ENCODE measurements around the gene POLR2M. TPM values are rescaled to one million over a fixed set of nuclear protein-coding genes. Genes with fewer than 3 reads are reported as not detected.
A peak's percentile ranks its signal among the peaks of the same experiment; 100 is the strongest.

POLR2M gene
- total RNA-seq, 1 donor from 2014 or later: 1,069 TPM

- no peaks in the 10 kb centered on the region for H3K9me3 Mint-ChIP-seq
- Histone ChIP-seq H3K4me2 (no peak overlapping the region), H3K36me3 (no peaks in the 10 kb centered on the region), H3K4me3 (no peak overlapping the region), H3K4me1 (no peaks in the 10 kb centered on the region), H2AFZ (replicated peaks) (peak overlapping the region; percentile 12), H3K79me2 (ENCODE audit: low read depth) (no peaks in the 10 kb centered on the region), H3K9me3 (ENCODE audit: low read depth) (no peaks in the 10 kb centered on the region), H3K9ac (no peak overlapping the region), H3K27me3 (no peaks in the 10 kb centered on the region), H3K27ac (no peak overlapping the region), H4K20me1 (ENCODE audit: low read depth) (no peaks in the 10 kb centered on the region), H3F3A (ENCODE audit: low read depth) (no peaks in the 10 kb centered on the region)
- no peaks in the 10 kb centered on the region for H3K27me3 Mint-ChIP-seq (ENCODE audit: insufficient read depth, low read depth)
- H3K4me3 Mint-ChIP-seq: no peak overlapping the region
- no peak for DNase-seq (ENCODE audit: low spot score)
- no peak overlapping the region for H3K27ac Mint-ChIP-seq
- H3K36me3 Mint-ChIP-seq: no peaks in the 10 kb centered on the region
- TF ChIP-seq EZH2phosphoT487 (IDR thresholded peaks at IDR 0.05) (no peak), CTCF (IDR thresholded peaks at IDR 0.05) (no peak)
- no peaks in the 10 kb centered on the region for H3K4me1 Mint-ChIP-seq
Measured at GRCh38 chr15:57694279-57694678, 12.2 kb upstream of the POLR2M start.

- no peaks in the 10 kb centered on the region for H3K9me3 Mint-ChIP-seq
- Histone ChIP-seq H3K27ac (no peak overlapping the region), H3F3A (ENCODE audit: low read depth) (no peaks in the 10 kb centered on the region), H3K9ac (no peak overlapping the region), H3K27me3 (peaks cover 14% of the 10 kb centered on the region), H4K20me1 (ENCODE audit: low read depth) (no peaks in the 10 kb centered on the region), H2AFZ (replicated peaks) (peak overlapping the region; percentile 56), H3K4me3 (no peak overlapping the region), H3K4me1 (no peaks in the 10 kb centered on the region), H3K9me3 (ENCODE audit: low read depth) (no peaks in the 10 kb centered on the region), H3K36me3 (no peaks in the 10 kb centered on the region), H3K79me2 (ENCODE audit: low read depth) (no peaks in the 10 kb centered on the region), H3K4me2 (no peak overlapping the region)
- no peak overlapping the region for H3K4me3 Mint-ChIP-seq
- no peaks in the 10 kb centered on the region for H3K4me1 Mint-ChIP-seq
- no peak for DNase-seq (ENCODE audit: low spot score)
- no peaks in the 10 kb centered on the region for H3K36me3 Mint-ChIP-seq
- H3K27me3 Mint-ChIP-seq (ENCODE audit: insufficient read depth, low read depth): no peaks in the 10 kb centered on the region
- TF ChIP-seq CTCF (IDR thresholded peaks at IDR 0.05) (no peak), EZH2phosphoT487 (IDR thresholded peaks at IDR 0.05) (no peak), EZH2 (IDR thresholded peaks at IDR 0.05) (no peak)
- no peak overlapping the region for H3K27ac Mint-ChIP-seq
Measured at GRCh38 chr15:57696146-57696545, 10.4 kb upstream of the POLR2M start.

GRCh38 chr15:57697588-57697987 lies 8.9 kb upstream of the POLR2M start:
- H3K27me3 Mint-ChIP-seq (ENCODE audit: insufficient read depth, low read depth): no peaks in the 10 kb centered on the region
- no peak for DNase-seq (ENCODE audit: low spot score)
- H3K27me3 ChIP-seq: peaks cover 25% of the 10 kb centered on the region
- H3K36me3 Mint-ChIP-seq: no peaks in the 10 kb centered on the region
- no peaks in the 10 kb centered on the region for H3K4me1 Mint-ChIP-seq
- H3K4me3 Mint-ChIP-seq: no peak overlapping the region
- H3K9me3 ChIP-seq (ENCODE audit: low read depth): no peaks in the 10 kb centered on the region
- no peaks in the 10 kb centered on the region for H3K9me3 Mint-ChIP-seq
- no peak overlapping the region for H3K9ac ChIP-seq
- no peaks in the 10 kb centered on the region for H3K4me1 ChIP-seq
- no peaks in the 10 kb centered on the region for H3F3A ChIP-seq (ENCODE audit: low read depth)
- no peak overlapping the region for H2AFZ ChIP-seq (replicated peaks)
- no peaks in the 10 kb centered on the region for H3K79me2 ChIP-seq (ENCODE audit: low read depth)
- H3K4me3 ChIP-seq: no peak overlapping the region
- H3K36me3 ChIP-seq: no peaks in the 10 kb centered on the region
- H4K20me1 ChIP-seq (ENCODE audit: low read depth): no peaks in the 10 kb centered on the region
- H3K27ac ChIP-seq: no peak overlapping the region
- H3K27ac Mint-ChIP-seq: no peak overlapping the region
- H3K4me2 ChIP-seq: no peak overlapping the region
- TF ChIP-seq EZH2phosphoT487 (IDR thresholded peaks at IDR 0.05) (no peak), EZH2 (IDR thresholded peaks at IDR 0.05) (no peak), CTCF (IDR thresholded peaks at IDR 0.05) (no peak)

GRCh38 chr15:57698243-57698642 lies 8.3 kb upstream of the POLR2M start:
- H3F3A ChIP-seq (ENCODE audit: low read depth): no peaks in the 10 kb centered on the region
- Mint-ChIP-seq H3K4me3 (no peak overlapping the region), H3K36me3 (no peaks in the 10 kb centered on the region), H3K27me3 (ENCODE audit: insufficient read depth, low read depth) (no peaks in the 10 kb centered on the region), H3K9me3 (no peaks in the 10 kb centered on the region), H3K27ac (no peak overlapping the region), H3K4me1 (no peaks in the 10 kb centered on the region)
- no peaks in the 10 kb centered on the region for H3K36me3 ChIP-seq
- no peak overlapping the region for H3K4me2 ChIP-seq
- no peak overlapping the region for H3K27ac ChIP-seq
- H3K4me1 ChIP-seq: no peaks in the 10 kb centered on the region
- H3K4me3 ChIP-seq: no peak overlapping the region
- H3K27me3 ChIP-seq: peaks cover 25% of the 10 kb centered on the region
- H3K79me2 ChIP-seq (ENCODE audit: low read depth): no peaks in the 10 kb centered on the region
- no peak overlapping the region for H2AFZ ChIP-seq (replicated peaks)
- DNase-seq (ENCODE audit: low spot score): no peak
- H3K9me3 ChIP-seq (ENCODE audit: low read depth): no peaks in the 10 kb centered on the region
- H3K9ac ChIP-seq: no peak overlapping the region
- H4K20me1 ChIP-seq (ENCODE audit: low read depth): no peaks in the 10 kb centered on the region
- TF ChIP-seq EZH2phosphoT487 (IDR thresholded peaks at IDR 0.05) (no peak), CTCF (IDR thresholded peaks at IDR 0.05) (no peak), EZH2 (IDR thresholded peaks at IDR 0.05) (no peak)
